ENCODE measurements around the gene CNTFR. TPM values are rescaled to one million over a fixed set of nuclear protein-coding genes. Genes with fewer than 3 reads are reported as not detected.
A peak's percentile ranks its signal among the peaks of the same experiment; 100 is the strongest.

Gene CNTFR
- total RNA-seq, 4 donors from 2014 or later: 19.8 to 40.9 (median 34.7) TPM

- H3K9me3 ChIP-seq: no peaks in the 10 kb centered on the region
- H3K27me3 ChIP-seq: no peaks in the 10 kb centered on the region
- peaks cover 0 to 40% (median 8%) of the 10 kb centered on the region in 4 donors for H3K4me1 ChIP-seq
- H3K36me3 ChIP-seq: no peaks in the 10 kb centered on the region
- no peak for TF ChIP-seq CTCF (IDR thresholded peaks at IDR 0.05)
- TF ChIP-seq EP300 (IDR thresholded peaks at IDR 0.05): no peak
- no peak for TF ChIP-seq POLR2A (IDR thresholded peaks at IDR 0.05)
- H3K4me3 ChIP-seq: no peak overlapping the region
- no peak for DNase-seq (ENCODE audit: low spot score in 2 of 2)
- no peak overlapping the region for H3K27ac ChIP-seq
These were observed 81.6 kb downstream of the CNTFR start for GRCh38 chr9:34507966-34508365.

GRCh38 chr9:34507556-34507955 lies 82.0 kb downstream of the CNTFR start:
- WGBS, 2 donors: 84 to 86% methylated on average over 5 of the region's 5 CpGs
- DNase-seq (ENCODE audit: low spot score in 2 of 2): no peak

GRCh38 chr9:34506623-34507022 lies 82.9 kb downstream of the CNTFR start:
- Histone ChIP-seq H3K27ac (peak overlapping the region in 2 of 4 donors; percentile 80 to 85), H3K4me3 (no peak overlapping the region), H3K4me1 (peaks cover 0 to 50% (median 14%) of the 10 kb centered on the region in 4 donors), H3K9me3 (no peaks in the 10 kb centered on the region), H3K27me3 (no peaks in the 10 kb centered on the region), H3K36me3 (no peaks in the 10 kb centered on the region)
- WGBS, 2 donors: 88 to 94% methylated on average over 6 to 7 of the region's 7 CpGs
- TF ChIP-seq EP300 (IDR thresholded peaks at IDR 0.05) (no peak), CTCF (IDR thresholded peaks at IDR 0.05) (no peak), POLR2A (IDR thresholded peaks at IDR 0.05) (no peak)
- DNase-seq (ENCODE audit: low spot score in 2 of 2): no peak

More at GRCh38 chr9:34507556-34507955, 82.0 kb downstream of the CNTFR start:
- Histone ChIP-seq H3K4me3 (no peak overlapping the region), H3K27me3 (no peaks in the 10 kb centered on the region), H3K27ac (no peak overlapping the region), H3K9me3 (no peaks in the 10 kb centered on the region), H3K36me3 (no peaks in the 10 kb centered on the region), H3K4me1 (peaks cover 0 to 41% (median 10%) of the 10 kb centered on the region in 4 donors)
- TF ChIP-seq CTCF (IDR thresholded peaks at IDR 0.05) (no peak), POLR2A (IDR thresholded peaks at IDR 0.05) (no peak), EP300 (IDR thresholded peaks at IDR 0.05) (no peak)

GRCh38 chr9:34505370-34506120 lies 84.0 kb downstream of the CNTFR start:
- 40 to 50% methylated on average over 5 of the region's 5 CpGs for WGBS, 2 donors
- Histone ChIP-seq H3K4me1 (peaks cover 0 to 52% (median 23%) of the 10 kb centered on the region in 4 donors), H3K9me3 (no peaks in the 10 kb centered on the region), H3K27ac (peak overlapping the region in 3 of 4 donors; percentile 1 to 85 (median 80)), H3K4me3 (no peak overlapping the region), H3K27me3 (no peaks in the 10 kb centered on the region), H3K36me3 (no peaks in the 10 kb centered on the region)
- no peak for TF ChIP-seq EP300 (IDR thresholded peaks at IDR 0.05)
- no peak for TF ChIP-seq CTCF (IDR thresholded peaks at IDR 0.05)
- TF ChIP-seq POLR2A (IDR thresholded peaks at IDR 0.05): no peak
- DNase-seq (ENCODE audit: low spot score in 2 of 2): no peak

- no peak for TF ChIP-seq EP300 (IDR thresholded peaks at IDR 0.05)
- TF ChIP-seq POLR2A (IDR thresholded peaks at IDR 0.05): no peak
- TF ChIP-seq CTCF (IDR thresholded peaks at IDR 0.05): no peak
- Histone ChIP-seq H3K4me3 (no peak overlapping the region), H3K27ac (peak overlapping the region; percentile 32 to 85 (median 76)), H3K9me3 (no peaks in the 10 kb centered on the region), H3K36me3 (no peaks in the 10 kb centered on the region), H3K27me3 (no peaks in the 10 kb centered on the region), H3K4me1 (peaks cover 0 to 57% (median 23%) of the 10 kb centered on the region in 4 donors)
- no peak for DNase-seq (ENCODE audit: low spot score in 2 of 2)
These were observed 86.1 kb downstream of the CNTFR start for GRCh38 chr9:34503406-34503805.
